Natural killer cell treated with Interleukin-12 subunit alpha and Interleukin-12 subunit beta and Interleukin-15 and Interleukin-18, amount 100 ng/mL, for 72 hours (primary cell): ENCODE measurements around the gene ULBP2. TPM values are rescaled to one million over a fixed set of nuclear protein-coding genes. Genes with fewer than 3 reads are reported as not detected.
"Not testable (repeated sequence)": the region's sequence is repeated elsewhere in the genome, so short reads cannot be mapped to it uniquely, and the experiment has no call there.

Experiments
- ATAC-seq, 2 donors: fragments of 150-1000 bp; cut with Tn5 transposase in 1 of 2; sonication (Bioruptor Pico), chemical (Tn5 transposase) in 1 of 2; 2 replicates each; pipeline ENCODE4 v1.10.0; 2021
- DNase-seq: peaks from one replicate; pipeline ENCODE4 v3.0.0; 2022; ENCODE audit warnings: low spot score
- H3K27ac Mint-ChIP-seq, 2 donors: 1 replicate in 1 of 2; 2 replicates in 1 of 2; pipeline ENCODE4 v1.8.0; 2022; ENCODE audit warnings: mixed read lengths in 2 of 2, mild to moderate bottlenecking in 1 of 2, moderate library complexity in 1 of 2
- H3K27me3 Mint-ChIP-seq, 2 donors: 1 replicate in 1 of 2; 2 replicates in 1 of 2; pipeline ENCODE4 v1.8.0; 2022; ENCODE audit warnings: mixed read lengths in 2 of 2
- H3K36me3 Mint-ChIP-seq: one replicate; pipeline ENCODE4 v1.8.0; 2022; ENCODE audit warnings: mixed read lengths
- H3K4me1 Mint-ChIP-seq, 2 donors: 1 replicate in 1 of 2; 2 replicates in 1 of 2; pipeline ENCODE4 v1.8.0; 2022; ENCODE audit warnings: low read depth in 2 of 2, mixed read lengths in 2 of 2, mild to moderate bottlenecking in 1 of 2
- H3K4me3 Mint-ChIP-seq: one replicate; pipeline ENCODE4 v1.8.0; 2022; ENCODE audit warnings: mixed read lengths
- H3K9me3 Mint-ChIP-seq: 2 replicates; pipeline ENCODE4 v1.8.0; 2022; ENCODE audit warnings: mixed read lengths
- total RNA-seq, 2 donors: library from RNA; stranded (reverse); gene quantifications; one replicate each; pipeline ENCODE4 v1.2.3, GENCODE V29; 2022

The ULBP2 gene
- total RNA-seq, 2 donors from 2014 or later = 0.98 to 4.0 TPM

DNA sequence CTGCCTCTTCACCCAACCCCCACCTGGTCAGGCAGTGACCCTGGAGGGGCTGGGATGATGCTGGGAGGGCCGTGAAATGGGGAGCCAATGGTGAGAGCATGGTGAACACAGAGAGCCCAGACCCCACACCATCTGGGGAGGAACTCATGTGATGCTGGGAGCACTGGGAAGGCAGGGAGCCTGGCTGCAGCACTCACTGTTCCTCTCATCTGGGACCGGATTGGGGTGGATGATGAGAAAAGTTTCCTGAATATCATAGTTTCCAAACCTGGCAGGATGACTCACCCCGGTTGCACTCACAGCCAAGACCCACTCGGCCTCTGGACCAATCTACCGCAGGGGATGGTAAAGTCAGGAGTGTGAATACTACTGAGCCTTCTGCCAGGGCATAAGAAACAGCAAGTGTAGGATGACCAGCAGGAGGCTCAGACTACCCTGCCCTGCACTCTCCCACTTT is 43.7 kb downstream of the ULBP2 start:
- H3K36me3 Mint-ChIP-seq = peaks cover 10% of the 10 kb centered on the region
- no peak overlapping the region for H3K27ac Mint-ChIP-seq
- H3K9me3 Mint-ChIP-seq = peaks cover 4% of the 10 kb centered on the region
- ATAC-seq (no peak), DNase-seq (no peak)
- no peak overlapping the region for H3K4me3 Mint-ChIP-seq
- peaks cover 18 to 20% of the 10 kb centered on the region in 2 donors for H3K4me1 Mint-ChIP-seq
- H3K27me3 Mint-ChIP-seq = peaks cover 66 to 90% of the 10 kb centered on the region in 2 donors

DNA sequence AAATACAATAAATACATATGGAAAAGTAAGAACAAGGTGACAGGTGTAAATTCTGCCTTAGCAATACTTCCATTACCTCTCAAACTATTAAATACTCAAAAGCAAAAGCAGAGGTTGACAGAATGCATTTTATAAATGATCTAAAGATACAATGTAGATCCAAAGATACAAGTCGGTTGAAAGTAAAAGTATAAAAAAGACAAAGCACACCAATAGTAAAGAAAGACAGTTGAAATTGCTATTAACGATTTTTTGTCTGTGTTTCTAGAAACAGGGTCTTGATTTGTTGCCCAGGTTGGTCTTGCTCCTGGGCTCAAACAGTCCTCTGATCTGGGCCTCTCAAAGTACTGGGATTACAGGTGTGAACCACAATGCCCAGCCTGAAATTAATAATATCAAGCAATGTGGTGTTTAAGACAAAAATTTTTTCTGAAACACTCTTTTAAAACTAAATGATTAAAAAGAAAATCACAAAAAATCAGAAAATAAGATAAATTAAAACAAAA is 45.8 kb downstream of the ULBP2 start:
- no peak for DNase-seq
- no peak for ATAC-seq
- peaks cover 4% of the 10 kb centered on the region for H3K9me3 Mint-ChIP-seq
- no peak overlapping the region for H3K4me3 Mint-ChIP-seq
- H3K27me3 Mint-ChIP-seq = peaks cover 66 to 91% of the 10 kb centered on the region in 2 donors
- H3K27ac Mint-ChIP-seq = no peak overlapping the region
- H3K4me1 Mint-ChIP-seq = peaks cover 24% of the 10 kb centered on the region in 2 donors
- H3K36me3 Mint-ChIP-seq = peaks cover 10% of the 10 kb centered on the region

DNA sequence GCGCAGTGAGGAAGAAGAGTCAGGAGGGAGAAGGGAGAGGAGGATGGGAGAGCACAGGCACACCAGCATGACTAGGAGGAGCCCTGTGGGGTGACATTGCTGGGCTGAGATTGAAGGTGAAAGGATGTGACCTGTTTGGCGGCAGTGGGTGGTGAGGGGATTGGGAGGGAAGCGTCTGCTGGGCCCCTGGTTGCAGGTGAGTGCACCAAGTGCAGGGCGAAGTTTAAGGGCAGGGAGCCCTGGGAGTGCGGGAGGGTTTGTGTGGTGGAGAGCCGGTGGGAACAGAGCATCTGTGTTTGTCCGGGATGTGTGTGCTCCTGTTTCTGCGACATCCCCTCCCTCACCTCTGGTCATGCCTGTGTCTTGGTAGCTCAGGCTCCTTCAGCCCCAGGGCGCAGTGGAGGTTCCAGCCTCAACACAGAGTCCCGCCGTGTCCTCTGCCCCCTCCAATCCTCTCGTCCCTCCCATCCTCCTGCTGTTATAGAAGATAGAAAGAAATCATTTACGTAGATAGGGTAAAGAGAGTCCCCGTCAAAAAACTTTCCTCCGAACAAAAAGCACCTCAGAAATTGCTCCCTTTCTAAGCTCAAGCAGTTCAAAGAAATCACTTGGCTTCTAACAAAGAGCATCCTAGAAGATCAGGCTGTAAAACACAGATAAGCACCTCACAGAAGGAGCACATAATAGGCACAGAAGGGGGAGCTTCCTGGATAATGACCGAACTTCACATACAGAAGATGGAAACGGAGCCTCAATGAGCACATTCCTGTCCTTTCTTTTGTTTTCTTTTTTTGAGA is 46.9 kb downstream of the ULBP2 start:
- no peak overlapping the region for H3K27ac Mint-ChIP-seq

DNA sequence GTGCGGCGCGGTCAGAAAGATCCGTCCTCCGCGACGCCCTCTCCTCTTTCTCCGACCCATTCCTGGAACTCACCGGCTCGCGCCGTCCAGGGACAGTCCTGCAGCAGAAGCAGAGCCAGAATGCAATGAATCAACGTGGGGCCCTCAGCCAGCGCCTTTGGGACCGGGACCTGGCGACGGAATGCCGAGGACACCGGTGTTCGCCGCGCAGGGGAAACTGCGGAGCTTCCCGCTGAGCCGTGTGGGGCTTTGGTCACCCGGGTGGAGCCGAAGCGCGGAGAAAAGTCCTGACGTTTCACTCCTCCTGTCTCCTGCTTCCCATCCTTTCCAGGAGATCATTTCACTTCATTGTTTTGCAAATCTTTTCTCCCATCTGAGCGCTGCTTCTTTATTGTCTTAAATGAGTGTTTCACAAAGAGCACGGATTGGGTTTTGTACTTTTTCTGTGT is 48.4 kb downstream of the ULBP2 start:
- Mint-ChIP-seq H3K4me1 (peaks cover 21 to 24% of the 10 kb centered on the region in 2 donors), H3K27me3 (peaks cover 65 to 91% of the 10 kb centered on the region in 2 donors), H3K4me3 (peak overlapping the region; percentile 80), H3K36me3 (peaks cover 6% of the 10 kb centered on the region), H3K27ac (no peak overlapping the region), H3K9me3 (peaks cover 4% of the 10 kb centered on the region)
- DNase-seq (no peak), ATAC-seq (no peak)

More for the DNA sequence above, 46.9 kb downstream of the ULBP2 start:
- Mint-ChIP-seq H3K9me3 (peaks cover 4% of the 10 kb centered on the region), H3K27me3 (peaks cover 69 to 91% of the 10 kb centered on the region in 2 donors), H3K36me3 (peaks cover 10% of the 10 kb centered on the region), H3K4me1 (peaks cover 24% of the 10 kb centered on the region in 2 donors), H3K4me3 (peak overlapping the region; percentile 80)
- ATAC-seq = no peak
- no peak for DNase-seq

DNA sequence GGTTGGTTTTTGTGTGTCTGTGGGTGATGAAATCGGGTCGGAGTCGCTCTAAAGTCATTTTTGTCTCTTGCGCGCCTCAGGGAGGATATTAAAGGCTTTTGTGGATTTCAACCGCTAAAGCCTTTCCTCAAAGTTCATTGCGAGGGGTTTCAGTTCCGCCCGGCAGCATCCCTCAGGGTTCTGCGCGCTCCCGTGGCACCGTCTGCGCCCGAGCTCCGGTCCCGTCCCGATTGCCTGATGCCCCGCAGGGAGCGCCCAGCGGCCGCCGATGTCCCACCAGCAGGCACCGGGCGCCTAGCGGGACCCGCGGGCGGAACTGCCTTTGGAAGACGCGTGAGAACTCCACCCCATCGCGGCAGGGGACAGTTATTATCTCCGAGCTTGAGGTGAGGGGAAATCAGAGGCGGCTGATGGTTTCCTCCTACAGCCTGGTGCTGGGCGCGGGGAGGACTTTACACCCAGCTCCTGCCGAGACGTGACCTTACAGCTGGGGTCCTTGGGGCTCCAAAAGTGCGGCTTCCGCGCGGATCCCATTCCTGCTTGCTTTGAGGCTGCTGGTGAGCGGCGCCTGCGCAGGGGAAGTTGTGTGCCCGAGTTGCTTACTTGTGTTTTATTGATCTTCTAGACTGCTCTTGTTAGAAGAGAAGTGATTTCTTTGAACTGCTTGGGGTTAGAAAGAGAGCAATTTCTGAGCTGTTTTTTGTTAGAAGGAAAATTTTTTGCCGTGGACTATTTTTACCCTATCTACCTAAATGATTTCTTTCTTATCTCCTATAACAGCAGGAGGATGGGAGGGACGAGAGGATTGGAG is 49.1 kb downstream of the ULBP2 start:
- H3K36me3 Mint-ChIP-seq = peaks cover 6% of the 10 kb centered on the region
- DNase-seq (no peak), ATAC-seq (peak; percentile 68 to 75)
- peaks cover 4% of the 10 kb centered on the region for H3K9me3 Mint-ChIP-seq
- peaks cover 62 to 87% of the 10 kb centered on the region in 2 donors for H3K27me3 Mint-ChIP-seq
- no peak overlapping the region for H3K27ac Mint-ChIP-seq
- H3K4me1 Mint-ChIP-seq = peaks cover 21 to 24% of the 10 kb centered on the region in 2 donors
- peak overlapping the region; percentile 80 for H3K4me3 Mint-ChIP-seq

DNA sequence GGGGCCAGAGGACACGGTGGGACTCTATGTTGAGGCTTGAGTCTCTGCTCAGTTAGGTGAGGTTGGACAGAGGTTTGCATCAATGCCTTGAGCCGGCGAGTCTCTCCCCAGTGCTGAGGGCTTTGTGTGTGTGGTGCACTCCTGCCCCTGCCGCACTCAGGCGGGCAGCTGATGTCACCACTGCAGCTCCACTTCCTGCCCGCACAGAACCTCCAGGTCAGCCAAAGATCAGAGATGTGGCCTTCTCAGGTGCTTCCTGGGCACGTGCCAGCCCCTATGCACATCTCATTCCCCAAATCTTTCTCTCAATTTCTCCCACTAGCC is 49.6 kb downstream of the ULBP2 start:
- ATAC-seq = peak; percentile 71
- peaks cover 60 to 84% of the 10 kb centered on the region in 2 donors for H3K27me3 Mint-ChIP-seq
- peak overlapping the region; percentile 80 for H3K4me3 Mint-ChIP-seq
- not testable (repeated sequence) for H3K36me3 Mint-ChIP-seq, DNase-seq, H3K27ac Mint-ChIP-seq, H3K9me3 Mint-ChIP-seq
- peaks cover 21 to 24% of the 10 kb centered on the region in 2 donors for H3K4me1 Mint-ChIP-seq

DNA sequence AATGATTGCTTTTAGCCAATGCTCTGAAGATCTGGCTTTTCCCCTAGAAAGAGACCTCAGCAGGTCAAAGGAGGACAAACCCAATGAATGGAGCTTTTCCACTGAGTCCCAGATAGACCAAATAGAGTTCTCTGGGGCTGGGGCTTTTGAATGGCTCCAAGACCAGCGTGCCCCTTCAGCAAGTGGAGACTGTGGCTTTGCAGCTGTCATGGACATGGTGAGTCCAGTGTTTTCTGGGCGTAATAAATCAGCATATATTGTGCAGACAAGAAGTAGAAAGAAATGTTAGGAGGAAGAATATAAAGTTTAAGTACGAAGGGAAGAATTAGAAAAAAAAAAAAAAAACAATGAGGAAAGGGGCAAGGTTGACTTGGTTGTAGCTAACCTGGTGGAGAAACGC is 50.0 kb downstream of the ULBP2 start:
- peaks cover 6% of the 10 kb centered on the region for H3K36me3 Mint-ChIP-seq
- H3K4me3 Mint-ChIP-seq = no peak overlapping the region
- ATAC-seq = no peak
- DNase-seq = no peak
- peaks cover 4% of the 10 kb centered on the region for H3K9me3 Mint-ChIP-seq
- peaks cover 21 to 24% of the 10 kb centered on the region in 2 donors for H3K4me1 Mint-ChIP-seq
- peaks cover 57 to 88% of the 10 kb centered on the region in 2 donors for H3K27me3 Mint-ChIP-seq
- H3K27ac Mint-ChIP-seq = no peak overlapping the region

DNA sequence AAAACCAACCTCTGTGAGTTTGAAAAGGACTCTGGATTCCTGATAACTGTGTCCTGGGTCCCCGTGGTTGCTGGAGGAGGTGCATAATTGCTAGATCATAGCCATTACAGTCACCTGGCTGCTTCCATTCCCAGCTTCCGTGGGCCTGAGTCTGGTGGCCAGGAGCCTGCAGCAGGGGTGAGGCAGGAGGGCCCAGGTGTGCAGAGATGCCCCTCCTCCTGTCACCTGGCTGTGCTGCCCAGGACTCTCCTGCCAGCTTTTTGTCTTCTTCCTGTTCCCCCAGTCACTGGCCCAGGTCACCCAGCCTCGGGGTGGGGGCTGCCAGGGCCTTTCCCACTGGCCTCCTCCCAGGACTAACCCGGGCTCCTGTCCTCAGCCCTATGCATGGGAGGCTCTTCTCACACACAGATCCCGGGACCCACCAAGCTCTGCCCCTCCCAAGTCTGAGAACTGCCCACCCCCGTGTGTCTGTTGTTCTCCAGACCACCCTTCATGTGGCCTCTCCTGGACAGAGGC is 53.5 kb downstream of the ULBP2 start:
- Mint-ChIP-seq H3K27ac (no peak overlapping the region), H3K4me1 (peaks cover 14 to 23% of the 10 kb centered on the region in 2 donors), H3K9me3 (no peaks in the 10 kb centered on the region), H3K27me3 (peaks cover 42 to 65% of the 10 kb centered on the region in 2 donors), H3K36me3 (no peaks in the 10 kb centered on the region), H3K4me3 (no peak overlapping the region)
- no peak for DNase-seq
- ATAC-seq = no peak

DNA sequence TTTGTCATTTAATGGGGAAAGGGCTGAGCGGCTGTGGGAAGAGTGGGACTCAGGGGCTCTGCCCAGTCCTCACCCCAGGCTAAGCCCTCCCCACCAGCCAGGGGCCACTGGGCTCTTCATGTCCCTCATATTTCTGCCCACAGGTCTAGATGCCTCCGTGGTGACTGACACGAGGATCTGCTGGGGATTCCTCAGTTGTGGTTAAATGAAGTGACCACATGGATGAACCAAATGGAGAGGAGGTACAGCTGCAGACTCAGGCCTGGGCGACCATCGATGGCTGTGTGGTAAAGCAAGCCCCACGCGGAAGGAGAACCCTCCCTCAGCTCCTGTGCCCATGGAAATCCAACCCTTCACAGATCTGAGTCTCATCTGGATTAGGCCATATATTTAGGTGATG is 54.2 kb downstream of the ULBP2 start:
- no peak for DNase-seq
- no peaks in the 10 kb centered on the region for H3K9me3 Mint-ChIP-seq
- H3K4me3 Mint-ChIP-seq = no peak overlapping the region
- no peak for ATAC-seq
- no peaks in the 10 kb centered on the region for H3K36me3 Mint-ChIP-seq
- no peak overlapping the region for H3K27ac Mint-ChIP-seq
- peaks cover 43 to 58% of the 10 kb centered on the region in 2 donors for H3K27me3 Mint-ChIP-seq
- H3K4me1 Mint-ChIP-seq = peaks cover 17 to 24% of the 10 kb centered on the region in 2 donors

Other genes with a start within 250 kb of the ULBP2 start
- 10 to 100 TPM; 37.4 to 41.4 TPM for gene LATS1, start 223.9 kb upstream of the ULBP2 start, total RNA-seq
- 10 to 100 TPM; 53.3 to 73.2 TPM for gene NUP43, start 195.5 kb upstream of the ULBP2 start, total RNA-seq
- 10 to 100 TPM; 67.9 to 68.5 TPM for gene PCMT1, start 192.3 kb upstream of the ULBP2 start, total RNA-seq
- gene LRP11, start 77.7 kb upstream of the ULBP2 start, total RNA-seq = 1 to 10 TPM; 1.6 to 2.9 TPM
- not detected for gene RAET1E, start 43.9 kb upstream of the ULBP2 start, total RNA-seq
- gene RAET1G, start 18.9 kb upstream of the ULBP2 start, total RNA-seq = under 1 TPM in 1 of 2 donors, not detected in 1; 0.43 TPM
- gene ULBP1, start 21.9 kb downstream of the ULBP2 start, total RNA-seq = 1 to 10 TPM in 1 of 2 donors, under 1 TPM in 1; 0.31 to 1.5 TPM
- gene RAET1L, start 83.5 kb downstream of the ULBP2 start, total RNA-seq = not detected
- under 1 TPM; 0.45 to 0.98 TPM for gene ULBP3, start 127.1 kb downstream of the ULBP2 start, total RNA-seq
- gene PPP1R14C, start 201.0 kb downstream of the ULBP2 start, total RNA-seq = under 1 TPM in 1 of 2 donors, not detected in 1; 0.73 TPM